HCT116 (cell line): ENCODE results near the gene DAO.

Experiments
- ATF3 ChIP-seq: IDR thresholded peaks from 2 replicates; pipeline ENCODE4 v1.6.1; 2012
- CBX3 ChIP-seq: IDR thresholded peaks from 2 replicates; pipeline ENCODE4 v1.6.1; 2012; ENCODE audit warnings: low read depth
- CTCF ChIP-seq, 3 experiments: fragments of 200-600 bp in 1 of 3; sonication (generic) in 1 of 3; IDR thresholded peaks in 2 of 3; conservative IDR thresholded peaks in 1 of 3; 2 replicates each; pipeline ENCODE4 v1.5.1; 2012 to 2017; ENCODE audit warnings: low read depth in 2 of 3, low read length in 2 of 3, antibody characterized with exemption in 1 of 3, borderline replicate concordance in 1 of 3, control low read depth in 1 of 3, mild to moderate bottlenecking in 1 of 3, mixed read lengths in 1 of 3, mixed run types in 1 of 3, moderate library complexity in 1 of 3; ENCODE audit not compliant: insufficient read depth in 1 of 3
- EGR1 ChIP-seq: IDR thresholded peaks from 2 replicates; pipeline ENCODE4 v1.6.1; 2012; ENCODE audit warnings: low read depth
- EZH2 ChIP-seq: fragments of 200-600 bp; sonication (generic); IDR thresholded peaks from 2 replicates; pipeline ENCODE4 v1.6.1; 2017; ENCODE audit warnings: antibody characterized with exemption, mixed run types
- JUND ChIP-seq: IDR thresholded peaks from 2 replicates; pipeline ENCODE4 v1.6.1; 2012
- MAX ChIP-seq: IDR thresholded peaks from 2 replicates; pipeline ENCODE4 v1.6.1; 2012
- POLR2A ChIP-seq: IDR thresholded peaks from 2 replicates; pipeline ENCODE4 v1.7.0; 2011; ENCODE audit warnings: borderline replicate concordance; ENCODE audit not compliant: insufficient read depth, insufficient read length; ENCODE audit errors: extremely low read depth
- POLR2AphosphoS5 ChIP-seq: IDR thresholded peaks from 2 replicates; pipeline ENCODE4 v1.6.1; 2011; ENCODE audit warnings: mild to moderate bottlenecking, low read depth, low read length, moderate library complexity
- REST ChIP-seq: IDR thresholded peaks from 2 replicates; pipeline ENCODE4 v1.6.1; 2012; ENCODE audit warnings: low read depth
- SRF ChIP-seq: IDR thresholded peaks from 2 replicates; pipeline ENCODE4 v1.6.1; 2012; ENCODE audit warnings: low read depth
- TCF7L2 ChIP-seq: IDR thresholded peaks from 2 replicates; pipeline ENCODE4 v1.7.0; 2011; ENCODE audit warnings: borderline replicate concordance, inconsistent platforms; ENCODE audit not compliant: insufficient read depth, insufficient read length; ENCODE audit errors: extremely low read depth

- TF ChIP-seq POLR2A (no peak), EZH2 (no peak), JUND (no peak), REST (no peak), CTCF (IDR thresholded peaks at IDR 0.05 in 2 of 3, conservative IDR thresholded peaks at IDR 0.05 in 1 of 3; ENCODE audit: borderline replicate concordance in 1 of 3, insufficient read depth in 1 of 3, low read depth in 2 of 3, low read length in 2 of 3) (no peak), MAX (no peak), SRF (no peak), CBX3 (no peak), TCF7L2 (no peak), ATF3 (no peak), EGR1 (no peak), POLR2AphosphoS5 (no peak)
Observed at GRCh38 chr12:108865169-108865568, 14.7 kb upstream of the DAO start.
